HepG2 (cell line): ENCODE results near the gene FKBP5. TPM values are rescaled to one million over a fixed set of nuclear protein-coding genes. Genes with fewer than 3 reads are reported as not detected.

Experiments used
- ARHGAP35 ChIP-seq: sonication (generic); formaldehyde crosslinking; IDR thresholded peaks from 2 replicates; pipeline ENCODE4 v1.9.0; 2022; ENCODE audit warnings: mild to moderate bottlenecking, inconsistent platforms, moderate library complexity, missing genetic modification reagents, borderline replicate concordance
- ELF4 ChIP-seq: sonication (generic); formaldehyde crosslinking; IDR thresholded peaks from 2 replicates; pipeline ENCODE4 v1.5.0; 2020; ENCODE audit warnings: missing genetic modification reagents, mild to moderate bottlenecking, moderate library complexity, borderline replicate concordance
- FOSL1 ChIP-seq: sonication (generic); formaldehyde crosslinking; IDR thresholded peaks from 2 replicates; pipeline ENCODE4 v1.9.0; 2021; ENCODE audit warnings: missing genetic modification reagents, borderline replicate concordance
- KAT8 ChIP-seq: IDR thresholded peaks from 2 replicates; pipeline ENCODE4 v1.6.1; 2016; ENCODE audit warnings: missing genetic modification reagents, missing compliant biosample characterization
- MTF1 ChIP-seq: sonication (generic); formaldehyde crosslinking; IDR thresholded peaks from 2 replicates; pipeline ENCODE4 v1.5.0; 2020; ENCODE audit warnings: missing genetic modification reagents
- NFKB2 ChIP-seq: sonication (generic); formaldehyde crosslinking; IDR thresholded peaks from 2 replicates; pipeline ENCODE4 v1.4.0; 2020; ENCODE audit warnings: missing genetic modification reagents, borderline replicate concordance
- NR2F2 ChIP-seq: IDR thresholded peaks from 2 replicates; pipeline ENCODE4 v1.6.1; 2012; ENCODE audit warnings: low read depth, inconsistent platforms, borderline replicate concordance
- POGK ChIP-seq: sonication (generic); formaldehyde crosslinking; conservative IDR thresholded peaks from 2 replicates; pipeline ENCODE4 v1.8.0; 2022; ENCODE audit warnings: mild to moderate bottlenecking, moderate library complexity, missing genetic modification reagents
- SIN3B ChIP-seq: fragments of 150-350 bp; IDR thresholded peaks from 2 replicates; pipeline ENCODE4 v1.6.1; 2014; ENCODE audit warnings: low read length
- SNAPC4 ChIP-seq: sonication (generic); formaldehyde crosslinking; IDR thresholded peaks from 2 replicates; pipeline ENCODE4 v1.4.0; 2020; ENCODE audit warnings: mild to moderate bottlenecking, missing genetic modification reagents
- SOX13 ChIP-seq, 3 experiments: fragments of 450-650 bp in 1 of 3; sonication (generic) in 1 of 3; formaldehyde crosslinking in 1 of 3; IDR thresholded peaks in 2 of 3; conservative IDR thresholded peaks in 1 of 3; 2 replicates each; pipeline versions ENCODE4 v1.5.0 to v1.6.1; 2016 to 2020; ENCODE audit warnings: antibody characterized with exemption in 1 of 3, mild to moderate bottlenecking in 1 of 3, missing compliant biosample characterization in 1 of 3, missing genetic modification reagents in 1 of 3, moderate library complexity in 1 of 3
- TEF ChIP-seq: sonication (generic); formaldehyde crosslinking; IDR thresholded peaks from 2 replicates; pipeline ENCODE4 v1.5.0; 2020; ENCODE audit warnings: missing genetic modification reagents
- ZBTB2 ChIP-seq: sonication (generic); formaldehyde crosslinking; IDR thresholded peaks from 2 replicates; pipeline ENCODE4 v1.8.0; 2022; ENCODE audit warnings: low read depth, missing genetic modification reagents
- ZC3H4 ChIP-seq: sonication (generic); formaldehyde crosslinking; IDR thresholded peaks from 2 replicates; pipeline ENCODE4 v1.4.0; 2020; ENCODE audit warnings: missing genetic modification reagents, borderline replicate concordance
- ZNF256 ChIP-seq: sonication (generic); formaldehyde crosslinking; conservative IDR thresholded peaks from 2 replicates; pipeline ENCODE4 v1.4.0; 2020; ENCODE audit warnings: missing genetic modification reagents
- ZNF597 ChIP-seq: sonication (generic); formaldehyde crosslinking; IDR thresholded peaks from 2 replicates; pipeline ENCODE4 v1.5.0; 2020; ENCODE audit warnings: missing genetic modification reagents
- ZZZ3 ChIP-seq: sonication (generic); formaldehyde crosslinking; IDR thresholded peaks from 2 replicates; pipeline ENCODE4 v1.4.0; 2020; ENCODE audit warnings: missing genetic modification reagents, mild to moderate bottlenecking, borderline replicate concordance
- polyA plus RNA-seq, 8 experiments: library from polyadenylated mRNA; depleted of rRNA in 3 of 8; stranded (reverse) in 7 of 8; unstranded in 1 of 8; fragments of >200 nt; fragmentation: Illumina TruSeq in 4 of 8; extraction: Trizol in 4 of 8; gene quantifications; 2 replicates each; pipeline versions ENCODE4 v1.2.1 to v1.2.3, GENCODE V29; 2011 to 2016; ENCODE audit warnings: low read depth in 4 of 8, missing spikeins in 1 of 8, mixed read lengths in 1 of 8; ENCODE audit not compliant: insufficient read depth in 1 of 8
- total RNA-seq, 5 experiments: library from RNA; depleted of rRNA; stranded (reverse); fragments of >200 nt; fragmentation: Illumina TruSeq; extraction: Trizol; gene quantifications; 2 replicates each; pipeline ENCODE4 v1.2.3, GENCODE V29; 2016; ENCODE audit warnings: low read depth in 1 of 5

Gene FKBP5
- total and polyA plus RNA-seq, 2 of the 13 experiments (the other 11 are each of a cell fraction or from before 2014, with no cell fraction given) = 8.0 to 17.4 TPM

- TF ChIP-seq NFKB2 (CRISPR knock-in tag) (0 out of 2 replicates have a peak, but pooled peaks have one; percentile 22), MTF1 (CRISPR knock-in tag) (no peak), ZBTB2 (CRISPR knock-in tag) (no peak), ARHGAP35 (CRISPR knock-in tag) (peak; percentile 52; the same call in 1 of the 2 replicates), ZNF256 (CRISPR knock-in tag) (no peak), ZC3H4 (CRISPR knock-in tag) (no peak), NR2F2 (no peak), SIN3B (no peak), POGK (CRISPR knock-in tag) (no peak), ELF4 (CRISPR knock-in tag) (no peak), TEF (CRISPR knock-in tag) (0 out of 2 replicates have a peak, but pooled peaks have one; percentile 24), FOSL1 (CRISPR knock-in tag) (no peak), ZZZ3 (CRISPR knock-in tag) (no peak), SOX13 (IDR thresholded peaks at IDR 0.05) (no peak), SOX13 (CRISPR knock-in tag; conservative IDR thresholded peaks at IDR 0.05 in 1 of 2, IDR thresholded peaks at IDR 0.05 in 1 of 2) (no peak), SNAPC4 (CRISPR knock-in tag) (no peak), ZNF597 (CRISPR knock-in tag) (no peak), KAT8 (CRISPR knock-in tag) (no peak)
Measured at GRCh38 chr6:35687658-35688604, 784 bp downstream of the FKBP5 start (continued).
